Measurements from ENCODE around the gene THPO.

- TF ChIP-seq CTCF (conservative IDR thresholded peaks at IDR 0.05; ENCODE audit: low read depth in 2 of 2): no peak
- TF ChIP-seq POLR2AphosphoS5 (IDR thresholded peaks at IDR 0.05; ENCODE audit: low read depth): no peak
- TF ChIP-seq EZH2 (IDR thresholded peaks at IDR 0.05; ENCODE audit: low read depth, unreplicated experiment): no peak
- TF ChIP-seq REST (IDR thresholded peaks at IDR 0.05; ENCODE audit: unreplicated experiment): no peak
- TF ChIP-seq EZH2phosphoT487 (IDR thresholded peaks at IDR 0.05; ENCODE audit: unreplicated experiment): no peak
- no peak for TF ChIP-seq STAT1 (IDR thresholded peaks at IDR 0.05; ENCODE audit: unreplicated experiment)
- TF ChIP-seq CREB1 (CRISPR knock-in tag; IDR thresholded peaks at IDR 0.05; ENCODE audit: low read depth): no peak
- TF ChIP-seq ETS1 (IDR thresholded peaks at IDR 0.05): no peak
- TF ChIP-seq ZNF331 (CRISPR knock-in tag; IDR thresholded peaks at IDR 0.05; ENCODE audit: low read depth): no peak
- TF ChIP-seq JUNB (IDR thresholded peaks at IDR 0.05; ENCODE audit: unreplicated experiment): no peak
Observed at GRCh38 chr3:184384856-184385422, 6.9 kb upstream of the THPO start.
